ENCODE results near the gene TBC1D9. TPM values are rescaled to one million over a fixed set of nuclear protein-coding genes. Genes with fewer than 3 reads are reported as not detected.

The TBC1D9 gene
- total and polyA plus RNA-seq, 5 donors from 2014 or later, result 0.03 to 0.30 (median 0.20) TPM; not detected in 2

DNA sequence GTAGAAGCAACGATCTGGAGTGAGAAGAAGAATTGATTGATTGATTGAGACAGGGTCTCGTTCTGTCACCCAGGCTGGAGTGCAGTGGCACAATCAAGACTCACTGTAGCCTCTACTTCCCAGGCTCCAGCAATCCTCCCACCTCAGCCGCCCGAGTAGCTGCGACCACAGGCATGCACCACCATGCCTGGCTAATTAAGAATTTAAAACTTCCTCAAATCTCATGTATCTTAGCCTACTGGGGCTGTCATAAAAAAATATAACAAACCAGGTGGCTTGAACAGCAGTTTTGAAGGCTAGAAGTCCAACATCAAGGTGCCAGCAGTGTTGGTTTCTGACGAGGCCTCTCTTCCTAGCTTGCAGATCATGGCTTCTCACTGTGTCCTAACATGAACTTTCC, 18.3 kb upstream of the TBC1D9 start:
- Mint-ChIP-seq H3K27me3 (peaks cover 4% of the 10 kb centered on the region), H3K36me3 (no peaks in the 10 kb centered on the region), H3K4me3 (no peak overlapping the region), H3K4me1 (no peaks in the 10 kb centered on the region), H3K9me3 (peaks cover 0 to 10% (median 0%) of the 10 kb centered on the region in 7 donors), H3K27ac (no peak overlapping the region)
- H3K27me3 ChIP-seq (ENCODE audit: control insufficient read depth, insufficient read depth, low read length), result no peaks in the 10 kb centered on the region
- no peak for ATAC-seq (ENCODE audit: low read depth in 2 of 2)
- H3K4me3 ChIP-seq (ENCODE audit: low read depth, low read length), result no peak overlapping the region
- no peak for DNase-seq
- H3K27ac ChIP-seq (ENCODE audit: insufficient read depth, low read length, poor library complexity, severe bottlenecking), result no peak overlapping the region
- H3K36me3 ChIP-seq (ENCODE audit: control insufficient read depth, insufficient read depth, low read length), result no peaks in the 10 kb centered on the region
- H3K4me1 ChIP-seq (ENCODE audit: control insufficient read depth, insufficient read depth, low read length, poor library complexity, severe bottlenecking), result no peaks in the 10 kb centered on the region
- H3K9me3 ChIP-seq (ENCODE audit: control insufficient read depth in 2 of 2, low read length in 2 of 2), result no peaks in the 10 kb centered on the region

GRCh38 chr4:140769209-140769608, 13.0 kb upstream of the TBC1D9 start:
- Mint-ChIP-seq H3K9me3 (peaks cover 0 to 5% (median 0%) of the 10 kb centered on the region in 7 donors), H3K36me3 (no peaks in the 10 kb centered on the region), H3K4me1 (no peaks in the 10 kb centered on the region), H3K27me3 (peaks cover 4% of the 10 kb centered on the region), H3K4me3 (no peak overlapping the region), H3K27ac (no peak overlapping the region)
- no peaks in the 10 kb centered on the region for H3K9me3 ChIP-seq (ENCODE audit: control insufficient read depth in 2 of 2, low read length in 2 of 2)
- H3K27ac ChIP-seq (ENCODE audit: insufficient read depth, low read length, poor library complexity, severe bottlenecking), result no peak overlapping the region
- H3K4me1 ChIP-seq (ENCODE audit: control insufficient read depth, insufficient read depth, low read length, poor library complexity, severe bottlenecking), result no peaks in the 10 kb centered on the region
- no peaks in the 10 kb centered on the region for H3K36me3 ChIP-seq (ENCODE audit: control insufficient read depth, insufficient read depth, low read length)
- peaks cover 2% of the 10 kb centered on the region for H3K27me3 ChIP-seq (ENCODE audit: control insufficient read depth, insufficient read depth, low read length)
- no peak overlapping the region for H3K4me3 ChIP-seq (ENCODE audit: low read depth, low read length)
- no peak for DNase-seq
- no peak for ATAC-seq (ENCODE audit: low read depth in 2 of 2)

- no peaks in the 10 kb centered on the region for H3K9me3 ChIP-seq (ENCODE audit: control insufficient read depth in 2 of 2, low read length in 2 of 2)
- H3K36me3 ChIP-seq (ENCODE audit: control insufficient read depth, insufficient read depth, low read length), result no peaks in the 10 kb centered on the region
- H3K36me3 Mint-ChIP-seq, result no peaks in the 10 kb centered on the region
- H3K27ac ChIP-seq (ENCODE audit: insufficient read depth, low read length, poor library complexity, severe bottlenecking), result no peak overlapping the region
- no peak overlapping the region for H3K4me3 Mint-ChIP-seq
- H3K27me3 Mint-ChIP-seq, result peaks cover 4% of the 10 kb centered on the region
- H3K4me3 ChIP-seq (ENCODE audit: low read depth, low read length), result no peak overlapping the region
- ATAC-seq (ENCODE audit: low read depth in 2 of 2) (no peak), DNase-seq (no peak)
- no peaks in the 10 kb centered on the region for H3K4me1 ChIP-seq (ENCODE audit: control insufficient read depth, insufficient read depth, low read length, poor library complexity, severe bottlenecking)
- H3K27ac Mint-ChIP-seq, result no peak overlapping the region
- peaks cover 2% of the 10 kb centered on the region for H3K27me3 ChIP-seq (ENCODE audit: control insufficient read depth, insufficient read depth, low read length)
- no peaks in the 10 kb centered on the region for H3K4me1 Mint-ChIP-seq
- H3K9me3 Mint-ChIP-seq, result peaks cover 0 to 1% (median 0%) of the 10 kb centered on the region in 7 donors
Observed at GRCh38 chr4:140764785-140765392, 8.7 kb upstream of the TBC1D9 start.

GRCh38 chr4:140762202-140762601, 6.0 kb upstream of the TBC1D9 start:
- Histone ChIP-seq H3K36me3 (ENCODE audit: control insufficient read depth, insufficient read depth, low read length) (no peaks in the 10 kb centered on the region), H3K27me3 (ENCODE audit: control insufficient read depth, insufficient read depth, low read length) (peaks cover 11% of the 10 kb centered on the region), H3K27ac (ENCODE audit: insufficient read depth, low read length, poor library complexity, severe bottlenecking) (no peak overlapping the region), H3K9me3 (ENCODE audit: control insufficient read depth in 2 of 2, low read length in 2 of 2) (no peaks in the 10 kb centered on the region), H3K4me1 (ENCODE audit: control insufficient read depth, insufficient read depth, low read length, poor library complexity, severe bottlenecking) (no peaks in the 10 kb centered on the region), H3K4me3 (ENCODE audit: low read depth, low read length) (no peak overlapping the region)
- DNase-seq (no peak), ATAC-seq (ENCODE audit: low read depth in 2 of 2) (no peak)
- peaks cover 15% of the 10 kb centered on the region for H3K27me3 Mint-ChIP-seq
- no peak overlapping the region for H3K4me3 Mint-ChIP-seq
- no peaks in the 10 kb centered on the region for H3K36me3 Mint-ChIP-seq
- H3K9me3 Mint-ChIP-seq, result peaks cover 0 to 3% (median 0%) of the 10 kb centered on the region in 7 donors
- peaks cover 0 to 5% (median 2%) of the 10 kb centered on the region in 4 donors for H3K4me1 Mint-ChIP-seq
- H3K27ac Mint-ChIP-seq, result no peak overlapping the region

DNA sequence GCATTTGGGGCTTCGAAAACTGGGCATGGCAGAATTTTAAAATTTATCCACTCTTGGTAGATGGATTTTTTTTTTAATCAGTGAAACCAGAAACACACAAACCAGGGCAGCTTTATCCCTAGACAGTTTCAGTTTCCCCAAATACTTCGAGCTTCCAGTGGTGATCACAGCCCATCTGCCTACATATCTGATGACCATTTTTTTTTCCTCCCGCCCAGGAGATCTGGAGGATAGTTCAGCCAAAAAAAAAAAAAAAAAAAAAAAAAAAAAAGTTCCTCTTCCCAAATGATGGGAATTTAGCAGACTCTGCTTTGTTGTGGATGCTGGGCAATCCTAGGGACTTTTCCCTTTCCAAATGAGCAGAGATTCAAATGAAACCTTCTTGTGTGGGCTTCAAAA, 1.0 kb upstream of the TBC1D9 start:
- Mint-ChIP-seq H3K36me3 (no peaks in the 10 kb centered on the region), H3K27ac (no peak overlapping the region), H3K27me3 (peaks cover 46% of the 10 kb centered on the region), H3K4me3 (no peak overlapping the region), H3K9me3 (peaks cover 0 to 7% (median 2%) of the 10 kb centered on the region in 7 donors), H3K4me1 (peaks cover 0 to 10% (median 6%) of the 10 kb centered on the region in 4 donors)
- Histone ChIP-seq H3K4me3 (ENCODE audit: low read depth, low read length) (no peak overlapping the region), H3K36me3 (ENCODE audit: control insufficient read depth, insufficient read depth, low read length) (no peaks in the 10 kb centered on the region), H3K4me1 (ENCODE audit: control insufficient read depth, insufficient read depth, low read length, poor library complexity, severe bottlenecking) (no peaks in the 10 kb centered on the region), H3K27ac (ENCODE audit: insufficient read depth, low read length, poor library complexity, severe bottlenecking) (no peak overlapping the region), H3K27me3 (ENCODE audit: control insufficient read depth, insufficient read depth, low read length) (peaks cover 34% of the 10 kb centered on the region), H3K9me3 (ENCODE audit: control insufficient read depth in 2 of 2, low read length in 2 of 2) (no peaks in the 10 kb centered on the region)
- DNase-seq, result no peak
- no peak for ATAC-seq (ENCODE audit: low read depth in 2 of 2)

DNA sequence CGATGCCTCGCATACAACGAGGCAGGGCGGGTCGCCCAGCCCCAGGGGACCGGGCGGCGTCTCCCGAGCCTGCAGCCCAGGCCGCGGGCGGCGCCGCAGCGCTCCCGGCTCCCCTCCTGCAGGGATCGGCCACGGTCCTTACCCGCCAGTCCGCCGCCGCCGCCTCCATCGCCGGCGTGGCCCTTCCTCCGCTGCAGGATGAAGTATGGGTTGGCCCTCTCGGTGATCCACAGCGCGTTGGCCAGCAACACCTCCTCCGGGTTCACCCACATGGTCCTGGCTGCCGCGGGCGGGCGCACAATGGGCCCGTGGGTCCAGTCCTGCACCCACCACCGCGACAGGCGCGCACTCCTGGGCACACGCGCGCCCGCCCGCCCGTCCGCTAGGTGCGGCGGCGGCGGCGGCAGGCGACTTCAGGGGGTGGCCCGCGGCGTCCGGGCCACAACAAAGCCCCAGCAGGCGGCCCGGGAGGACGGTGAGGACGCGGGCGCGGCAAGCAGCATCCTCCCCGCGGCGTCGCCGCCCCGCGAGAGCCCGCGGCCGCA, 339 bp downstream of the TBC1D9 start:
- H3K4me1 Mint-ChIP-seq, result peaks cover 0 to 10% (median 6%) of the 10 kb centered on the region in 4 donors
- H3K36me3 ChIP-seq (ENCODE audit: control insufficient read depth, insufficient read depth, low read length), result no peaks in the 10 kb centered on the region
- H3K4me3 ChIP-seq (ENCODE audit: low read depth, low read length), result no peak overlapping the region
- H3K9me3 ChIP-seq (ENCODE audit: control insufficient read depth in 2 of 2, low read length in 2 of 2), result no peaks in the 10 kb centered on the region
- H3K36me3 Mint-ChIP-seq, result no peaks in the 10 kb centered on the region
- peaks cover 47% of the 10 kb centered on the region for H3K27me3 Mint-ChIP-seq
- no peaks in the 10 kb centered on the region for H3K4me1 ChIP-seq (ENCODE audit: control insufficient read depth, insufficient read depth, low read length, poor library complexity, severe bottlenecking)
- peak overlapping the region in 1 of 4 donors; percentile 26 for H3K4me3 Mint-ChIP-seq
- no peak overlapping the region for H3K27ac Mint-ChIP-seq
- DNase-seq (peak in 1 of 3 donors; percentile 18), ATAC-seq (ENCODE audit: low read depth in 2 of 2) (peak; percentile 44 to 59)
- peaks cover 34% of the 10 kb centered on the region for H3K27me3 ChIP-seq (ENCODE audit: control insufficient read depth, insufficient read depth, low read length)
- peaks cover 0 to 10% (median 2%) of the 10 kb centered on the region in 7 donors for H3K9me3 Mint-ChIP-seq
- no peak overlapping the region for H3K27ac ChIP-seq (ENCODE audit: insufficient read depth, low read length, poor library complexity, severe bottlenecking)

DNA sequence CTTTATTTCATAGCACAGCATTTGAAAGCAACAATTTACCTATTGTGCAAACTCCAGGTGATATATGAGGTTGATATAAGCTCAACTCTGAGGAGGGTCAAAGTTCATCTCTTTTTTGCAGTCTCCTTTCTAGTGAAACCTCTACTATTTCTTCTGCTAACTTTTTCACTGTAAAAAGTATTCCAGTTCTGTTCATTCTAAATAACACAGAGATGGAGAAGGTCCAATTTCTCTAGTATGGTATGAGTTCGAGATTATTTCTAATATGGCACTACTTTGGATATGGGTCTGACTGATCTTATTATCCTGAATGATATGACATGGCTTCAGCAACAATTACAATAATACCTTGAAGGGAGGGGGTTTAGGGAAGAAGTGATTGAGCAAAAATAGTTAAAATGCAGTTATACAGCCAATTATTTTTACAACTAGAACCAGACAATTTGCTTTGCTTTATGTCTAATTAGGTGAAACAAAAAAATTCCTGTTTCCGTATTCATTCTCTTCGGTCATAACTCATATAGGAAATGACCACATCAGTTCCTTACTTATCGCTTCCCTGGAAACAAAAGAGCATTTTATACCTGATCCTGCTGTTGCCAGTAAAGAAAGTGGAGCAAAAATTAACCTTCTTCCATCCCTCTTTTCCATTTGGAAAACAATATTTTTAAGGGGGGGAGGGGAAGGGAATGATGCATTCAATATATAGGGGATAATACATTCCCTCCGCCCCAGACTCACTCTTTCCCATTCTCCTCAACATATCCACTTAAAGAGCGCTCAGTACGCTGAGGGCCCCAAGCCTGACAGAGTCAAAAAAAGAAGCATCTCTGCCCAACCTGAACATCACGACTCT, 1.0 kb downstream of the TBC1D9 start:
- no peaks in the 10 kb centered on the region for H3K36me3 ChIP-seq (ENCODE audit: control insufficient read depth, insufficient read depth, low read length)
- Mint-ChIP-seq H3K4me3 (peak overlapping the region in 3 of 4 donors; percentile 26 to 52 (median 34)), H3K9me3 (peaks cover 0 to 10% (median 2%) of the 10 kb centered on the region in 7 donors), H3K27ac (no peak overlapping the region), H3K4me1 (peaks cover 0 to 10% (median 6%) of the 10 kb centered on the region in 4 donors), H3K36me3 (no peaks in the 10 kb centered on the region), H3K27me3 (peaks cover 47% of the 10 kb centered on the region)
- no peak for DNase-seq
- H3K4me1 ChIP-seq (ENCODE audit: control insufficient read depth, insufficient read depth, low read length, poor library complexity, severe bottlenecking), result no peaks in the 10 kb centered on the region
- no peak overlapping the region for H3K27ac ChIP-seq (ENCODE audit: insufficient read depth, low read length, poor library complexity, severe bottlenecking)
- peaks cover 34% of the 10 kb centered on the region for H3K27me3 ChIP-seq (ENCODE audit: control insufficient read depth, insufficient read depth, low read length)
- no peak overlapping the region for H3K4me3 ChIP-seq (ENCODE audit: low read depth, low read length)
- no peaks in the 10 kb centered on the region for H3K9me3 ChIP-seq (ENCODE audit: control insufficient read depth in 2 of 2, low read length in 2 of 2)
- no peak for ATAC-seq (ENCODE audit: low read depth in 2 of 2)

Data from CD4-positive, CD25-positive, alpha-beta regulatory T cell (primary cell).